GM12872 (cell line): Measurements from ENCODE around the gene TSPAN12.
A peak's percentile ranks its signal among the peaks of the same experiment; 100 is the strongest.

Source experiments
- CTCF ChIP-seq: IDR thresholded peaks from 3 replicates; pipeline ENCODE4 v1.5.1; 2011; ENCODE audit warnings: low read depth, mild to moderate bottlenecking, low read length, moderate library complexity; ENCODE audit not compliant: insufficient read depth

Gene TSPAN12

GRCh38 chr7:120813546-120814252 is 44.2 kb downstream of the TSPAN12 start:
- no peak for TF ChIP-seq CTCF

- no peak for TF ChIP-seq CTCF
Observed at GRCh38 chr7:120813089-120813488, 44.9 kb downstream of the TSPAN12 start.

GRCh38 chr7:120809260-120809659 is 48.7 kb downstream of the TSPAN12 start:
- TF ChIP-seq CTCF, result no peak

GRCh38 chr7:120807390-120807789 is 50.6 kb downstream of the TSPAN12 start:
- no peak for TF ChIP-seq CTCF

DNA sequence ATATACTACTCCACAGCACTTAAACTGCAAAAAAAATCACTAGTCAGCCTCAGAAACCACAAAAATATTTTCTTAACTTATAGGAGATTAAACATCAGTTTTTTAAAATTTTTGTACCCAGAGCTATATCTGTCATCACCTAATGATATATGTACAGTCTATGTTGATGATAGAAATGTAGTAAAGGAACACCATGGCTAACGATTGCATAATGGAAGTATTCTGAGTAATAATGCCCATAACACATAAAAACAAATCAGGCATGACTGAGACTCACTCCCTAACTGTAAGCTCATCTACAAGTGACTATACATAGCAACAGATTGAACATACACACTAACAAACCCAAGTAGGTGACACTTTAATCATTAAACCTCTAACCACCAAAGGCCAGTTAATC is 51.3 kb downstream of the TSPAN12 start:
- no peak for TF ChIP-seq CTCF

DNA sequence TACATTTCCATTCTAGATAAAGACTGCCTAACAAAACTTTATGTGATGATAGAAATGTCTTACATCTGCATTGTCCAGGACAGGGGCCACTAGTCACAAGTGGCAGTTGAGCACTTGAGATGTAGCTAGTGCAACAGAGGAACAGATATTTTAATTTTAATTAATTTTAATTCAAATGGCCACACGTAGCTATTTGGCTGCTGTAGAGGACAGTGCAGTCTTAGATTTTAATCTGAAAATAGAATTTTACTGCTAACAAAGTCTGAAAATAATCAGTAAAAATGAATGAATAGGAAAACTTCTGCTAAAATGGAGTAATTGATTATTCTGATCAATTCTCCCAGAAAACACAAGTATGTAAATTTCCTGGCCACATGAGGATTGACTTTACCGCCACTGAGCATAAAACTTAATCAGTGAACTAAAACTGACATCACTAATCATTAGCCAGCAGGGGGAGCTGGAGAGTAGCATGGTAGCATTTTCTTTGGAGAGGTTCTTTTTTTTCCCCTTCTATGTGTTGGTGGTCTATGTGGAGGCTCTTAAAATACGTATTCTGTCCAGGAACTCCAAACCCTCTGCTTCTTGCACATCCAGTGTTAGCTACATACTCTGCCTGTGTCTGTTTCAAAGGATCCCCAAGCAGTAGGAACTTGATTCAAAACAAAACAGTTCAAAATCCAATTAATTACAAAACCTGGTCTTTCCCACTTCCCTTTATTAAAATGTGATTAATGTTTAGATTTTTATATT is 52.1 kb downstream of the TSPAN12 start:
- TF ChIP-seq CTCF, result peak; percentile 81

GRCh38 chr7:120802751-120803150 is 55.2 kb downstream of the TSPAN12 start:
- TF ChIP-seq CTCF, result no peak
